HEK293 (cell line): ENCODE data around the gene S1PR1.

Experiments used
- BCL11A ChIP-seq: fragments of 450-650 bp; formaldehyde crosslinking; IDR thresholded peaks from 2 replicates; pipeline ENCODE4 v1.5.1; 2016; ENCODE audit warnings: low read depth, missing biosample characterization, missing genetic modification characterization
- FEZF1 ChIP-seq: fragments of 450-650 bp; formaldehyde crosslinking; IDR thresholded peaks from 2 replicates; pipeline ENCODE4 v1.5.1; 2016; ENCODE audit warnings: missing biosample characterization, missing genetic modification characterization
- MYNN ChIP-seq: fragments of 450-650 bp; formaldehyde crosslinking; IDR thresholded peaks from 2 replicates; pipeline ENCODE4 v1.5.1; 2016; ENCODE audit warnings: missing biosample characterization, missing genetic modification characterization, borderline replicate concordance
- REST ChIP-seq: fragments of 450-650 bp; formaldehyde crosslinking; IDR thresholded peaks from 2 replicates; pipeline ENCODE4 v1.5.1; 2016; ENCODE audit warnings: missing biosample characterization, missing genetic modification characterization
- SCRT2 ChIP-seq: fragments of 450-650 bp; formaldehyde crosslinking; IDR thresholded peaks from 2 replicates; pipeline ENCODE4 v1.5.1; 2016; ENCODE audit warnings: missing biosample characterization, missing genetic modification characterization
- ZBTB1 ChIP-seq: fragments of 450-650 bp; formaldehyde crosslinking; IDR thresholded peaks from 2 replicates; pipeline ENCODE4 v1.5.1; 2016; ENCODE audit warnings: missing biosample characterization, missing genetic modification characterization
- ZBTB10 ChIP-seq: fragments of 450-650 bp; formaldehyde crosslinking; IDR thresholded peaks from 2 replicates; pipeline ENCODE4 v1.5.1; 2016; ENCODE audit warnings: missing biosample characterization, missing genetic modification characterization
- ZIC2 ChIP-seq: fragments of 450-650 bp; formaldehyde crosslinking; IDR thresholded peaks from 2 replicates; pipeline ENCODE4 v1.5.1; 2016; ENCODE audit warnings: missing biosample characterization, missing genetic modification characterization
- ZNF10 ChIP-seq: fragments of 450-650 bp; formaldehyde crosslinking; IDR thresholded peaks from 2 replicates; pipeline ENCODE4 v1.5.1; 2017; ENCODE audit warnings: missing biosample characterization, missing genetic modification characterization
- ZNF140 ChIP-seq: fragments of 450-650 bp; formaldehyde crosslinking; IDR thresholded peaks from 2 replicates; pipeline ENCODE4 v1.5.1; 2016; ENCODE audit warnings: missing biosample characterization, missing genetic modification characterization
- ZNF16 ChIP-seq: fragments of 450-650 bp; formaldehyde crosslinking; IDR thresholded peaks from 2 replicates; pipeline ENCODE4 v1.5.1; 2016; ENCODE audit warnings: low read depth, missing biosample characterization, missing genetic modification characterization
- ZNF280C ChIP-seq: fragments of 450-650 bp; formaldehyde crosslinking; IDR thresholded peaks from 2 replicates; pipeline ENCODE4 v1.5.1; 2016; ENCODE audit warnings: missing biosample characterization, missing genetic modification characterization
- ZNF37A ChIP-seq: fragments of 450-650 bp; IDR thresholded peaks from 2 replicates; pipeline ENCODE4 v1.5.1; 2018; ENCODE audit warnings: missing biosample characterization, missing genetic modification characterization
- ZNF391 ChIP-seq: fragments of 450-650 bp; formaldehyde crosslinking; IDR thresholded peaks from 2 replicates; pipeline ENCODE4 v1.5.1; 2016; ENCODE audit warnings: low read depth, missing biosample characterization, missing genetic modification characterization, borderline replicate concordance
- ZNF433 ChIP-seq: fragments of 450-650 bp; formaldehyde crosslinking; IDR thresholded peaks from 2 replicates; pipeline ENCODE4 v1.5.1; 2016; ENCODE audit warnings: missing biosample characterization, missing genetic modification characterization, low read depth
- ZNF514 ChIP-seq: fragments of 450-650 bp; formaldehyde crosslinking; IDR thresholded peaks from 2 replicates; pipeline ENCODE4 v1.5.1; 2016; ENCODE audit warnings: missing biosample characterization, missing genetic modification characterization
- ZNF530 ChIP-seq: fragments of 450-650 bp; formaldehyde crosslinking; IDR thresholded peaks from 2 replicates; pipeline ENCODE4 v1.5.1; 2016; ENCODE audit warnings: low read depth, missing biosample characterization, missing genetic modification characterization
- ZNF558 ChIP-seq: fragments of 450-650 bp; formaldehyde crosslinking; IDR thresholded peaks from 2 replicates; pipeline ENCODE4 v1.5.1; 2016; ENCODE audit warnings: missing biosample characterization, missing genetic modification characterization
- ZNF585B ChIP-seq: fragments of 450-650 bp; formaldehyde crosslinking; IDR thresholded peaks from 2 replicates; pipeline ENCODE4 v1.5.1; 2016; ENCODE audit warnings: missing biosample characterization, missing genetic modification characterization
- ZNF596 ChIP-seq: fragments of 450-650 bp; IDR thresholded peaks from 2 replicates; pipeline ENCODE4 v1.5.0; 2018; ENCODE audit warnings: missing biosample characterization, mild to moderate bottlenecking, missing genetic modification characterization, moderate library complexity
- ZNF600 ChIP-seq: fragments of 450-650 bp; formaldehyde crosslinking; IDR thresholded peaks from 2 replicates; pipeline ENCODE4 v1.5.1; 2016; ENCODE audit warnings: missing biosample characterization, missing genetic modification characterization
- ZNF610 ChIP-seq: fragments of 450-650 bp; formaldehyde crosslinking; IDR thresholded peaks from 2 replicates; pipeline ENCODE4 v1.5.1; 2016; ENCODE audit warnings: missing biosample characterization, missing genetic modification characterization, borderline replicate concordance
- ZNF639 ChIP-seq: fragments of 450-650 bp; formaldehyde crosslinking; IDR thresholded peaks from 2 replicates; pipeline ENCODE4 v1.5.1; 2016; ENCODE audit warnings: missing biosample characterization, missing genetic modification characterization
- ZSCAN30 ChIP-seq: fragments of 450-650 bp; IDR thresholded peaks from 2 replicates; pipeline ENCODE4 v1.5.1; 2018; ENCODE audit warnings: missing biosample characterization, mild to moderate bottlenecking, missing genetic modification characterization, moderate library complexity
- TF ChIP-seq, protein P1 (sequence below): fragments of 450-650 bp; formaldehyde crosslinking; IDR thresholded peaks from 2 replicates; pipeline ENCODE4 v1.5.0; 2017; ENCODE audit warnings: missing biosample characterization, missing genetic modification characterization, borderline replicate concordance
- TF ChIP-seq, protein P2 (sequence below): fragments of 450-650 bp; formaldehyde crosslinking; IDR thresholded peaks from 2 replicates; pipeline ENCODE4 v1.5.1; 2016; ENCODE audit warnings: missing biosample characterization, missing genetic modification characterization

S1PR1 gene

GRCh38 chr1:101262630-101263348 is 26.0 kb downstream of the S1PR1 start (continued):
- TF ChIP-seq, protein P1, sequence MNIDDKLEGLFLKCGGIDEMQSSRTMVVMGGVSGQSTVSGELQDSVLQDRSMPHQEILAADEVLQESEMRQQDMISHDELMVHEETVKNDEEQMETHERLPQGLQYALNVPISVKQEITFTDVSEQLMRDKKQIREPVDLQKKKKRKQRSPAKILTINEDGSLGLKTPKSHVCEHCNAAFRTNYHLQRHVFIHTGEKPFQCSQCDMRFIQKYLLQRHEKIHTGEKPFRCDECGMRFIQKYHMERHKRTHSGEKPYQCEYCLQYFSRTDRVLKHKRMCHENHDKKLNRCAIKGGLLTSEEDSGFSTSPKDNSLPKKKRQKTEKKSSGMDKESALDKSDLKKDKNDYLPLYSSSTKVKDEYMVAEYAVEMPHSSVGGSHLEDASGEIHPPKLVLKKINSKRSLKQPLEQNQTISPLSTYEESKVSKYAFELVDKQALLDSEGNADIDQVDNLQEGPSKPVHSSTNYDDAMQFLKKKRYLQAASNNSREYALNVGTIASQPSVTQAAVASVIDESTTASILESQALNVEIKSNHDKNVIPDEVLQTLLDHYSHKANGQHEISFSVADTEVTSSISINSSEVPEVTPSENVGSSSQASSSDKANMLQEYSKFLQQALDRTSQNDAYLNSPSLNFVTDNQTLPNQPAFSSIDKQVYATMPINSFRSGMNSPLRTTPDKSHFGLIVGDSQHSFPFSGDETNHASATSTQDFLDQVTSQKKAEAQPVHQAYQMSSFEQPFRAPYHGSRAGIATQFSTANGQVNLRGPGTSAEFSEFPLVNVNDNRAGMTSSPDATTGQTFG (tag by site-specific recombination): no peak
- no peak for TF ChIP-seq ZNF530 (tag by site-specific recombination)
- TF ChIP-seq ZNF433 (tag by site-specific recombination): no peak
- TF ChIP-seq ZNF600 (tag by site-specific recombination): no peak
- no peak for TF ChIP-seq ZIC2 (tag by site-specific recombination)
- TF ChIP-seq ZNF37A: no peak
- TF ChIP-seq ZNF558 (tag by site-specific recombination): no peak
- no peak for TF ChIP-seq ZNF639
- no peak for TF ChIP-seq REST (tag by site-specific recombination)
- 0 out of 2 replicates have a peak, but pooled peaks have one; percentile 50 for TF ChIP-seq ZNF610 (tag by site-specific recombination)
- TF ChIP-seq ZNF280C (tag by site-specific recombination): no peak
- peak; percentile 54; the same call in 1 of the 2 replicates for TF ChIP-seq FEZF1 (tag by site-specific recombination)
- TF ChIP-seq ZNF596: peak; percentile 22; the same call in 1 of the 2 replicates
- TF ChIP-seq ZNF391 (tag by site-specific recombination): no peak
- TF ChIP-seq, protein P2, sequence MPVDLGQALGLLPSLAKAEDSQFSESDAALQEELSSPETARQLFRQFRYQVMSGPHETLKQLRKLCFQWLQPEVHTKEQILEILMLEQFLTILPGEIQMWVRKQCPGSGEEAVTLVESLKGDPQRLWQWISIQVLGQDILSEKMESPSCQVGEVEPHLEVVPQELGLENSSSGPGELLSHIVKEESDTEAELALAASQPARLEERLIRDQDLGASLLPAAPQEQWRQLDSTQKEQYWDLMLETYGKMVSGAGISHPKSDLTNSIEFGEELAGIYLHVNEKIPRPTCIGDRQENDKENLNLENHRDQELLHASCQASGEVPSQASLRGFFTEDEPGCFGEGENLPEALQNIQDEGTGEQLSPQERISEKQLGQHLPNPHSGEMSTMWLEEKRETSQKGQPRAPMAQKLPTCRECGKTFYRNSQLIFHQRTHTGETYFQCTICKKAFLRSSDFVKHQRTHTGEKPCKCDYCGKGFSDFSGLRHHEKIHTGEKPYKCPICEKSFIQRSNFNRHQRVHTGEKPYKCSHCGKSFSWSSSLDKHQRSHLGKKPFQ (tag by site-specific recombination): peak; percentile 71; the same call in 1 of the 2 replicates
- TF ChIP-seq ZNF16 (tag by site-specific recombination): no peak
- TF ChIP-seq ZNF585B (tag by site-specific recombination): no peak
- TF ChIP-seq ZNF140 (tag by site-specific recombination): no peak
- no peak for TF ChIP-seq MYNN (tag by site-specific recombination)
- TF ChIP-seq ZBTB1 (tag by site-specific recombination): no peak
- TF ChIP-seq BCL11A (tag by site-specific recombination): no peak
- 0 out of 2 replicates have a peak, but pooled peaks have one; percentile 39 for TF ChIP-seq ZSCAN30
- TF ChIP-seq ZBTB10 (tag by site-specific recombination): no peak
- no peak for TF ChIP-seq SCRT2
- TF ChIP-seq ZNF10: no peak
- TF ChIP-seq ZNF514 (tag by site-specific recombination): no peak
